B cell (primary cell): ENCODE results near the gene SYCE3. TPM values are rescaled to one million over a fixed set of nuclear protein-coding genes. Genes with fewer than 3 reads are reported as not detected.

Experiments used
- ATAC-seq: fragments of 200-7000 bp; cut with Tn5 transposase; one replicate; pipeline ENCODE4 v1.10.0; 2021; ENCODE audit warnings: low read depth, mild to moderate bottlenecking, moderate number of reproducible peaks, moderate library complexity
- CTCF ChIA-PET: fragments of 350-600 bp; sonication (Branson Sonifier 250); formaldehyde crosslinking; loops from one replicate; lab custom pipeline; 2021; ENCODE audit warnings: antibody characterized with exemption, inconsistent platforms; lab: Charles Lee
- POLR2A ChIA-PET: fragments of 350-600 bp; sonication (Branson Sonifier 250); formaldehyde crosslinking; loops from one replicate; lab custom pipeline; 2021; ENCODE audit warnings: antibody characterized with exemption; lab: Charles Lee
- DNase-seq: peaks from one replicate; pipeline ENCODE4 v3.0.0; 2013
- H2AFZ ChIP-seq: 2 replicates; pipeline ENCODE4 v1.6.1; 2012; ENCODE audit warnings: mild to moderate bottlenecking, low read depth, low read length; ENCODE audit not compliant: insufficient read depth, poor library complexity, severe bottlenecking
- H3K27ac ChIP-seq, 2 donors: 1 replicate in 1 of 2; 2 replicates in 1 of 2; pipeline ENCODE4 v1.5.1; 2012 to 2013; ENCODE audit warnings: low read length in 2 of 2, mild to moderate bottlenecking in 2 of 2, moderate library complexity in 1 of 2
- H3K27me3 ChIP-seq, 4 experiments: fragments of 200-600 bp in 1 of 4; sonication (generic) in 1 of 4; replicated peaks in 1 of 4; 1 replicate in 2 of 4; 2 replicates in 2 of 4; pipeline versions ENCODE4 v1.6.1 to v1.7.0; 2013 to 2016; ENCODE audit warnings: low read length in 3 of 4, mild to moderate bottlenecking in 2 of 4, mixed read lengths in 1 of 4, moderate library complexity in 1 of 4; ENCODE audit not compliant: insufficient read depth in 4 of 4, control insufficient read depth in 3 of 4; ENCODE audit errors: control extremely low read depth in 1 of 4
- H3K36me3 ChIP-seq, 2 experiments: replicated peaks in 1 of 2; 1 replicate in 1 of 2; 2 replicates in 1 of 2; pipeline versions ENCODE4 v1.6.1 to v1.7.1; 2013; ENCODE audit warnings: low read length in 1 of 2; ENCODE audit not compliant: insufficient read depth in 2 of 2, control insufficient read depth in 1 of 2; ENCODE audit errors: control extremely low read depth in 1 of 2, extremely low read depth in 1 of 2
- H3K4me1 ChIP-seq, 2 donors: fragments of 200-600 bp in 1 of 2; sonication (generic) in 1 of 2; 1 replicate in 1 of 2; 2 replicates in 1 of 2; pipeline versions ENCODE4 v1.5.1 to v1.6.1; 2013 to 2017; ENCODE audit warnings: low read length in 2 of 2; ENCODE audit not compliant: control insufficient read depth in 2 of 2, insufficient read depth in 2 of 2
- H3K4me2 ChIP-seq: replicated peaks from 2 replicates; pipeline ENCODE3; 2012; ENCODE audit warnings: mild to moderate bottlenecking, low read depth, low read length; ENCODE audit not compliant: poor library complexity, severe bottlenecking
- H3K4me3 ChIP-seq, 5 experiments: fragments of 200-600 bp in 1 of 5; sonication (generic) in 1 of 5; 1 replicate in 3 of 5; 2 replicates in 2 of 5; pipeline versions ENCODE4 v1.5.1 to v1.7.0; 2011 to 2016; ENCODE audit warnings: low read length in 4 of 5, mild to moderate bottlenecking in 4 of 5, low read depth in 2 of 5, control low read depth in 1 of 5, moderate library complexity in 1 of 5; ENCODE audit not compliant: insufficient read depth in 1 of 5; ENCODE audit errors: control extremely low read depth in 1 of 5, extremely low read depth in 1 of 5
- H3K79me2 ChIP-seq: fragments of 200-600 bp; sonication (generic); one replicate; pipeline ENCODE4 v1.6.0; 2016; ENCODE audit warnings: low read length; ENCODE audit not compliant: control insufficient read depth, insufficient read depth
- H3K9ac ChIP-seq: fragments of 200-600 bp; sonication (generic); 2 replicates; pipeline ENCODE4 v1.6.1; 2017; ENCODE audit warnings: mild to moderate bottlenecking, low read length, moderate library complexity
- H3K9me3 ChIP-seq, 3 donors: one replicate each; pipeline versions ENCODE4 v1.6.1 to v1.7.1; 2013; ENCODE audit warnings: low read length in 2 of 3; ENCODE audit not compliant: control insufficient read depth in 2 of 3, insufficient read depth in 1 of 3; ENCODE audit errors: control extremely low read depth in 1 of 3
- H4K20me1 ChIP-seq: 2 replicates; pipeline ENCODE4 v1.6.0; 2012; ENCODE audit warnings: mild to moderate bottlenecking, low read length; ENCODE audit not compliant: insufficient read depth, control insufficient read depth, poor library complexity, severe bottlenecking
- H3K27ac Mint-ChIP-seq: one replicate; pipeline ENCODE4 v1.8.0; 2021; ENCODE audit warnings: mixed read lengths
- H3K27me3 Mint-ChIP-seq: one replicate; pipeline ENCODE4 v1.8.0; 2021; ENCODE audit warnings: mixed read lengths
- H3K4me1 Mint-ChIP-seq: one replicate; pipeline ENCODE4 v1.8.0; 2021; ENCODE audit warnings: mixed read lengths
- H3K4me3 Mint-ChIP-seq: one replicate; pipeline ENCODE4 v1.8.0; 2021; ENCODE audit warnings: mixed read lengths
- H3K9me3 Mint-ChIP-seq: one replicate; pipeline ENCODE4 v1.8.0; 2022; ENCODE audit warnings: mixed read lengths; ENCODE audit not compliant: insufficient read depth
- EZH2 ChIP-seq: IDR thresholded peaks from 2 replicates; pipeline ENCODE4 v1.6.1; 2012; ENCODE audit warnings: borderline replicate concordance, low read depth, mild to moderate bottlenecking, moderate library complexity, low read length; ENCODE audit not compliant: insufficient read depth, poor library complexity, severe bottlenecking
- WGBS: methylation state at CpG from one replicate; pipeline ENCODE4 v1.1.5; 2013; ENCODE audit warnings: missing lambda C conversion rate; ENCODE audit not compliant: insufficient coverage; 5-methylcytosine and 5-hydroxymethylcytosine counted together
- intact Hi-C: fragments of 100-400 bp; cut with micrococcal nuclease; formaldehyde crosslinking; loops from one replicate; pipeline ENCODE4 v1.10.0; 2022
- polyA plus RNA-seq: library from polyadenylated mRNA; depleted of rRNA; stranded (reverse); fragments of >200 nt; gene quantifications from 2 replicates; pipeline ENCODE4 v1.2.3, GENCODE V29; 2012
- total RNA-seq, 2 donors: library from RNA; stranded (reverse); fragments of 120-200 nt in 1 of 2; gene quantifications; 1 replicate in 1 of 2; 2 replicates in 1 of 2; pipeline versions ENCODE4 v1.2.3 to v1.2.4, GENCODE V29; 2013 to 2022
- TF ChIP-seq, protein P1 (sequence below): fragments of 200-600 bp; IDR thresholded peaks from one replicate; pipeline ENCODE4 v1.8.0; 2022; ENCODE audit warnings: antibody characterized with exemption, mild to moderate bottlenecking

The SYCE3 gene
- total and polyA plus RNA-seq, 2 donors (not counting 1 experiment from before 2014, with no cell fraction given), result not detected

DNA sequence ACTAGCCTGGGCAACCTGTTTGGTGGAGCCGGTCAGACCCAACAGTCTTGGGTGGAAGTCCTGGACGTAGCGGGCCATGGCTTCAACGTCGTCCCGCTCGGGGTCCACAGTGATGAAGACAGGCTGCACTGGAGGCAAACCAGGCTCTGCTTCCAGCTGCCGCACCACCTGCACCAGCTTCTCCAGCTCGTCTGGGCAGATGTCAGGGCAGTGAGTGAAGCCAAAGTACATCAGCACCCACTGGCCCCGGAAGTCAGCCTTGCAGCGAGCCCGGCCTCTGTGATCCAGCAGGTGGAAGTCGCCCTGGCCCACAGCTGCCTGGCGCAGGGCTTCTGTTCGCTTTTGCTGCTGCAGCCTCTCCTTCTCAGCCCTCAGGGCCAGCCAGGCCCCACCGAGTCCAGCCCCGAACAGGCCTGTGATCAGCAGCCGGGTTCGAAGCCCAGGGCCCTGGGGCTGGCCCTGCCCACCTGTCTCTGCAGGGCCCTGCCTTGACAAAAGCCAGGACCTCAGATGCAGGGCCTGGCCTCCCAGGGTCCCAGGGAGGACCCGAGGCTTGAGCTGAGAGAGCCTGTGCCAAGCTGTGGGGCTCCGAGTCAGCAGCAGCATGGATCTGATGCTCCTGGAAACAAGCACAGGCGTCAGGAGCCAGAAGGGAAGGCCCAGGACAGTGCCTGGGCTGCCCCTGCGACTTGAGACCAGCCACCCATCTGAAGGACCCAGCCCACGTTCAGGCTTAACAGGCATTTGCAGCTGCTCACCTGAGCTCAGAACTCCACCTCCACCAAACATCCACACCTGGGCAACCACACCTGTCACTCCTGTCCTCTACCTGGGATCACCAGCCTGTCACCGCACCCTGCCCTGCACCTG lies 38.7 kb downstream of the SYCE3 start:
- no peaks in the 10 kb centered on the region for H3K27me3 Mint-ChIP-seq
- ChIA-PET CTCF (interaction anchor here (1.0 to 2.4 kb wide), 7 partner anchors 16 to 182 kb away, joined by 3 to 71 read pairs (median 19); partner anchors contain the start of genes LMF2, MIOX and NCAPH2), POLR2A (interaction anchor here (2.0 to 2.7 kb wide), 3 partner anchors 11 to 24 kb away, joined by 13 to 35 read pairs (median 15); partner anchors contain the start of genes LMF2 and NCAPH2)
- peak overlapping the region; percentile 98 for H3K4me2 ChIP-seq
- H3K27ac Mint-ChIP-seq, result no peak overlapping the region
- H2AFZ ChIP-seq, result no peak overlapping the region
- peak overlapping the region; percentile 90 for H3K4me3 Mint-ChIP-seq
- intact Hi-C loops, result no loop called here
- peaks cover 32% of the 10 kb centered on the region for H3K4me1 Mint-ChIP-seq
- H3K27me3 ChIP-seq, result no peaks in the 10 kb centered on the region
- peaks cover 0 to under 1% (median 0%) of the 10 kb centered on the region in 3 donors for H3K9me3 ChIP-seq
- H3K9me3 Mint-ChIP-seq, result no peaks in the 10 kb centered on the region
- peaks cover 45% of the 10 kb centered on the region for H3K79me2 ChIP-seq
- peaks cover 27% of the 10 kb centered on the region for H4K20me1 ChIP-seq
- H3K4me3 ChIP-seq, result peak overlapping the region in 3 of 5 experiments; percentile 4 to 82 (median 76)
- ATAC-seq (no peak), DNase-seq (no peak)
- no peak overlapping the region for H3K9ac ChIP-seq
- H3K36me3 ChIP-seq, result peaks cover 0 to 37% of the 10 kb centered on the region in 2 experiments
- H3K4me1 ChIP-seq, result peaks cover 16 to 41% of the 10 kb centered on the region in 2 donors
- no peak for TF ChIP-seq EZH2
- TF ChIP-seq, protein P1, sequence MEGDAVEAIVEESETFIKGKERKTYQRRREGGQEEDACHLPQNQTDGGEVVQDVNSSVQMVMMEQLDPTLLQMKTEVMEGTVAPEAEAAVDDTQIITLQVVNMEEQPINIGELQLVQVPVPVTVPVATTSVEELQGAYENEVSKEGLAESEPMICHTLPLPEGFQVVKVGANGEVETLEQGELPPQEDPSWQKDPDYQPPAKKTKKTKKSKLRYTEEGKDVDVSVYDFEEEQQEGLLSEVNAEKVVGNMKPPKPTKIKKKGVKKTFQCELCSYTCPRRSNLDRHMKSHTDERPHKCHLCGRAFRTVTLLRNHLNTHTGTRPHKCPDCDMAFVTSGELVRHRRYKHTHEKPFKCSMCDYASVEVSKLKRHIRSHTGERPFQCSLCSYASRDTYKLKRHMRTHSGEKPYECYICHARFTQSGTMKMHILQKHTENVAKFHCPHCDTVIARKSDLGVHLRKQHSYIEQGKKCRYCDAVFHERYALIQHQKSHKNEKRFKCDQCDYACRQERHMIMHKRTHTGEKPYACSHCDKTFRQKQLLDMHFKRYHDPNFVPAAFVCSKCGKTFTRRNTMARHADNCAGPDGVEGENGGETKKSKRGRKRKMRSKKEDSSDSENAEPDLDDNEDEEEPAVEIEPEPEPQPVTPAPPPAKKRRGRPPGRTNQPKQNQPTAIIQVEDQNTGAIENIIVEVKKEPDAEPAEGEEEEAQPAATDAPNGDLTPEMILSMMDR, result no peak
- WGBS, result 90% methylated on average over 25 of the region's 25 CpGs
- H3K27ac ChIP-seq, result no peak overlapping the region

DNA sequence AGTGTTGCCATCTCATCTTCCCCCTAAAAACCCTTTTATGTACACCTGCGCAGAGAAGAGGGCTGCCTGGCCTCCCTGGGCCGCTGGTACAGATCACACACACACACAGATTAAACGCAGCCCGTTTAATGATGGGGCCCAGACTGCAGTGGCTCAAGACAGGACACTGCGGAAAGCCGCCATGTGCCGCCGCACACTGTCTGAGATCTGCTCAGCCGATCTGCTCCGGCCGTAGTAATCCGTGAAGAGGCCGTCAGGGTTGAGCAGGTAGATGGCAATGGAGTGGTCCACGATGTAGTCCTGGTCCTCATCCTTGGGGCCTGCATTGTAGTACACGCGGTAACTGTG lies 39.3 kb downstream of the SYCE3 start:
- H4K20me1 ChIP-seq, result peaks cover 27% of the 10 kb centered on the region
- POLR2A ChIA-PET, result no interaction called here
- TF ChIP-seq EZH2, result no peak
- Mint-ChIP-seq H3K9me3 (no peaks in the 10 kb centered on the region), H3K27ac (no peak overlapping the region), H3K4me3 (peak overlapping the region; percentile 29), H3K4me1 (peaks cover 26% of the 10 kb centered on the region), H3K27me3 (no peaks in the 10 kb centered on the region)
- WGBS, result 96% methylated on average over 16 of the region's 16 CpGs
- H3K4me2 ChIP-seq, result no peak overlapping the region
- peaks cover 0 to 43% of the 10 kb centered on the region in 2 experiments for H3K36me3 ChIP-seq
- ATAC-seq, result no peak
- H2AFZ ChIP-seq, result no peak overlapping the region
- intact Hi-C loops, result no loop called here
- peaks cover 16 to 35% of the 10 kb centered on the region in 2 donors for H3K4me1 ChIP-seq
- H3K9me3 ChIP-seq, result no peaks in the 10 kb centered on the region
- no peaks in the 10 kb centered on the region for H3K27me3 ChIP-seq
- H3K9ac ChIP-seq, result no peak overlapping the region
- no peak for DNase-seq
- CTCF ChIA-PET, result interaction anchor here (0.9 to 1.4 kb wide), 2 partner anchors 98 to 198 kb away, joined by 3 to 4 read pairs; no protein-coding TSS in a partner anchor
- no peak overlapping the region for H3K27ac ChIP-seq
- no peak overlapping the region for H3K4me3 ChIP-seq
- H3K79me2 ChIP-seq, result peaks cover 51% of the 10 kb centered on the region
